Activated CD4-positive, alpha-beta T cell treated with anti-CD3 and anti-CD28 coated beads for 36 hours (primary cell): ENCODE measurements around the gene DALRD3. TPM values are rescaled to one million over a fixed set of nuclear protein-coding genes. Genes with fewer than 3 reads are reported as not detected.

Experiments
- ATAC-seq: fragments of 200-7000 bp; cut with Tn5 transposase; one replicate; pipeline ENCODE4 v1.10.0; 2021; ENCODE audit warnings: mild to moderate bottlenecking, moderate library complexity
- CTCF ChIA-PET: fragments of 350-600 bp; sonication (Branson Sonifier 250); formaldehyde crosslinking; loops from one replicate; lab custom pipeline; 2021; ENCODE audit warnings: antibody characterized with exemption; lab: Charles Lee
- POLR2A ChIA-PET: fragments of 350-600 bp; sonication (Branson Sonifier 250); formaldehyde crosslinking; loops from one replicate; lab custom pipeline; 2021; ENCODE audit warnings: antibody characterized with exemption, inconsistent platforms; lab: Charles Lee
- DNase-seq: peaks from one replicate; pipeline ENCODE4 v3.0.0-alpha.2; 2020
- H3K27ac Mint-ChIP-seq: one replicate; pipeline ENCODE4 v1.8.0; 2021; ENCODE audit warnings: mixed read lengths
- H3K27me3 Mint-ChIP-seq: one replicate; pipeline ENCODE4 v1.8.0; 2021; ENCODE audit warnings: mixed read lengths
- H3K36me3 Mint-ChIP-seq: one replicate; pipeline ENCODE4 v1.8.0; 2021; ENCODE audit warnings: low read depth, mixed read lengths
- H3K4me1 Mint-ChIP-seq: one replicate; pipeline ENCODE4 v1.8.0; 2021; ENCODE audit warnings: mixed read lengths
- H3K4me3 Mint-ChIP-seq: one replicate; pipeline ENCODE4 v1.8.0; 2021; ENCODE audit warnings: mild to moderate bottlenecking, moderate library complexity, mixed read lengths
- H3K9me3 Mint-ChIP-seq: one replicate; pipeline ENCODE4 v1.8.0; 2021; ENCODE audit warnings: low read depth, mixed read lengths
- intact Hi-C, 2 experiments: fragments of 100-400 bp; cut with DNase I in 1 of 2; cut with micrococcal nuclease in 1 of 2; formaldehyde crosslinking; loops; one replicate each; pipeline versions ENCODE4 v1.14.2 to v1.15.1; 2022 to 2024; cut with DNase I, micrococcal nuclease
- total RNA-seq, 2 experiments: library from RNA; stranded (reverse); gene quantifications; one replicate each; pipeline ENCODE4 v1.2.3, GENCODE V29; 2021

DALRD3 gene
- total RNA-seq, 2 experiments from 2014 or later, result 25.8 to 26.0 TPM

GRCh38 chr3:49006408-49007067 lies 11.8 kb downstream of the DALRD3 start:
- POLR2A ChIA-PET, result interaction anchor here (0.6 to 3.7 kb wide), 16 partner anchors 14 to 818 kb away, joined by 3 to 102 read pairs (median 4); partner anchors contain the start of genes ARIH2, CDC25A, DAG1 and DALRD3
- Mint-ChIP-seq H3K27me3 (no peaks in the 10 kb centered on the region), H3K27ac (peak overlapping the region; percentile 100), H3K4me3 (peak overlapping the region; percentile 100), H3K4me1 (peaks cover 16% of the 10 kb centered on the region), H3K36me3 (peaks cover 10% of the 10 kb centered on the region), H3K9me3 (no peaks in the 10 kb centered on the region)
- intact Hi-C loops, result loop anchor here (1.0 to 5.0 kb wide), 16 partner anchors 15 to 668 kb away; partner anchors contain the start of genes APEH (in 1 of the 2), ARIH2 (in 1 of the 2), CCDC71 (in 1 of the 2) and DAG1 (in 1 of the 2)
- CTCF ChIA-PET, result interaction anchor here (0.6 to 5.9 kb wide), 15 partner anchors 8 to 1331 kb away, joined by 3 to 61 read pairs (median 3); partner anchors contain the start of genes DALRD3, IMPDH2, IP6K2 and KLHDC8B
- ATAC-seq (no peak), DNase-seq (no peak)

- intact Hi-C loops, result loop anchor here in 1 of 2 experiments (5.0 kb wide), 2 partner anchors 406 to 534 kb away; partner anchors contain the start of genes RHOA and TCTA
- Mint-ChIP-seq H3K36me3 (peaks cover 10% of the 10 kb centered on the region), H3K27ac (no peak overlapping the region), H3K27me3 (no peaks in the 10 kb centered on the region), H3K9me3 (no peaks in the 10 kb centered on the region), H3K4me1 (peaks cover 16% of the 10 kb centered on the region), H3K4me3 (peak overlapping the region; percentile 100)
- CTCF ChIA-PET, result interaction anchor here (0.7 to 5.9 kb wide), 3 partner anchors 17 to 89 kb away, joined by 3 to 61 read pairs (median 3); partner anchors contain the start of gene P4HTM
- POLR2A ChIA-PET, result interaction anchor here (1.6 to 2.0 kb wide), 2 partner anchors 88 to 533 kb away, joined by 3 to 21 read pairs; partner anchors contain the start of gene QRICH1
- DNase-seq (no peak), ATAC-seq (no peak)
Measured at GRCh38 chr3:49005998-49006397, 12.4 kb downstream of the DALRD3 start.

GRCh38 chr3:49005303-49005680 lies 13.1 kb downstream of the DALRD3 start:
- ChIA-PET POLR2A (no interaction called here), CTCF (interaction anchor here (0.8 to 5.9 kb wide), 2 partner anchors 17 to 89 kb away, joined by 3 to 61 read pairs; partner anchors contain the start of gene P4HTM)
- ATAC-seq (no peak), DNase-seq (no peak)
- Mint-ChIP-seq H3K9me3 (no peaks in the 10 kb centered on the region), H3K36me3 (peaks cover 10% of the 10 kb centered on the region), H3K4me1 (peaks cover 16% of the 10 kb centered on the region), H3K27ac (no peak overlapping the region), H3K4me3 (no peak overlapping the region), H3K27me3 (no peaks in the 10 kb centered on the region)
- intact Hi-C loops, result loop anchor here in 1 of 2 experiments (5.0 kb wide), 2 partner anchors 407 to 533 kb away; partner anchors contain the start of genes RHOA and TCTA

- ATAC-seq (no peak), DNase-seq (peak; percentile 40)
- no peaks in the 10 kb centered on the region for H3K9me3 Mint-ChIP-seq
- H3K4me3 Mint-ChIP-seq, result no peak overlapping the region
- peaks cover 10% of the 10 kb centered on the region for H3K36me3 Mint-ChIP-seq
- CTCF ChIA-PET, result interaction anchor here (0.6 to 5.9 kb wide), 3 partner anchors 16 to 560 kb away, joined by 3 to 61 read pairs (median 3); partner anchors contain the start of gene P4HTM
- POLR2A ChIA-PET, result no interaction called here
- H3K27ac Mint-ChIP-seq, result no peak overlapping the region
- intact Hi-C loops, result loop anchor here in 1 of 2 experiments (5.0 kb wide), 2 partner anchors 408 to 532 kb away; partner anchors contain the start of genes RHOA and TCTA
- no peaks in the 10 kb centered on the region for H3K27me3 Mint-ChIP-seq
- peaks cover 16% of the 10 kb centered on the region for H3K4me1 Mint-ChIP-seq
Measured at GRCh38 chr3:49004352-49005302, 13.8 kb downstream of the DALRD3 start.

GRCh38 chr3:49001155-49001554 lies 17.2 kb downstream of the DALRD3 start:
- no peaks in the 10 kb centered on the region for H3K36me3 Mint-ChIP-seq
- CTCF ChIA-PET, result interaction anchor here (0.6 to 1.0 kb wide), 3 partner anchors 11 to 158 kb away, joined by 3 to 4 read pairs (median 3); partner anchors contain the start of gene P4HTM
- POLR2A ChIA-PET, result no interaction called here

GRCh38 chr3:48999085-48999858 lies 19.1 kb downstream of the DALRD3 start:
- Mint-ChIP-seq H3K27ac (no peak overlapping the region), H3K27me3 (no peaks in the 10 kb centered on the region), H3K9me3 (no peaks in the 10 kb centered on the region), H3K4me3 (no peak overlapping the region), H3K4me1 (peaks cover 4% of the 10 kb centered on the region), H3K36me3 (peaks cover 8% of the 10 kb centered on the region)
- DNase-seq, result no peak
- POLR2A ChIA-PET, result no interaction called here
- CTCF ChIA-PET, result interaction anchor here (0.6 to 1.3 kb wide), 2 partner anchors 8 to 706 kb away, joined by 4 read pairs; partner anchors contain the start of gene WDR6
- intact Hi-C loops, result no loop called here
- no peak for ATAC-seq

More at GRCh38 chr3:49001155-49001554, 17.2 kb downstream of the DALRD3 start:
- intact Hi-C loops, result no loop called here
- H3K27ac Mint-ChIP-seq, result peak overlapping the region; percentile 26
- no peaks in the 10 kb centered on the region for H3K4me1 Mint-ChIP-seq
- H3K4me3 Mint-ChIP-seq, result no peak overlapping the region
- DNase-seq (no peak), ATAC-seq (no peak)
- H3K9me3 Mint-ChIP-seq, result no peaks in the 10 kb centered on the region
- no peaks in the 10 kb centered on the region for H3K27me3 Mint-ChIP-seq

- H3K27me3 Mint-ChIP-seq, result no peaks in the 10 kb centered on the region
- no peak overlapping the region for H3K4me3 Mint-ChIP-seq
- CTCF ChIA-PET, result interaction anchor here (1.0 to 1.3 kb wide), 2 partner anchors 9 kb away, joined by 4 read pairs; partner anchors contain the start of gene WDR6
Measured at GRCh38 chr3:48997714-48998637, 20.4 kb downstream of the DALRD3 start.

GRCh38 chr3:48997102-48997635 lies 21.2 kb downstream of the DALRD3 start:
- no peak overlapping the region for H3K27ac Mint-ChIP-seq
- no peaks in the 10 kb centered on the region for H3K9me3 Mint-ChIP-seq
- H3K4me3 Mint-ChIP-seq, result no peak overlapping the region
- ChIA-PET POLR2A (interaction anchor here (0.7 kb wide), 1 partner anchor 349 kb away, joined by 3 read pairs; no protein-coding TSS in a partner anchor), CTCF (interaction anchor here (1.0 to 1.6 kb wide), 2 partner anchors 9 to 10 kb away, joined by 3 to 5 read pairs; partner anchors contain the start of gene WDR6)
- H3K27me3 Mint-ChIP-seq, result no peaks in the 10 kb centered on the region
- ATAC-seq (no peak), DNase-seq (no peak)
- intact Hi-C loops, result no loop called here
- H3K4me1 Mint-ChIP-seq, result peaks cover 10% of the 10 kb centered on the region
- peaks cover 10% of the 10 kb centered on the region for H3K36me3 Mint-ChIP-seq

More at GRCh38 chr3:48997714-48998637, 20.4 kb downstream of the DALRD3 start:
- intact Hi-C loops, result no loop called here
- peaks cover 10% of the 10 kb centered on the region for H3K4me1 Mint-ChIP-seq
- ATAC-seq (no peak), DNase-seq (no peak)
- H3K36me3 Mint-ChIP-seq, result peaks cover 10% of the 10 kb centered on the region
- no peaks in the 10 kb centered on the region for H3K9me3 Mint-ChIP-seq
- POLR2A ChIA-PET, result interaction anchor here (0.7 kb wide), 2 partner anchors 17 to 350 kb away, joined by 3 read pairs; no protein-coding TSS in a partner anchor
- no peak overlapping the region for H3K27ac Mint-ChIP-seq

GRCh38 chr3:48996640-48997039 lies 21.7 kb downstream of the DALRD3 start:
- ATAC-seq, result no peak
- Mint-ChIP-seq H3K9me3 (no peaks in the 10 kb centered on the region), H3K27ac (no peak overlapping the region), H3K4me3 (no peak overlapping the region), H3K4me1 (peaks cover 15% of the 10 kb centered on the region), H3K27me3 (no peaks in the 10 kb centered on the region), H3K36me3 (peaks cover 15% of the 10 kb centered on the region)
- ChIA-PET CTCF (interaction anchor here (1.0 to 1.6 kb wide), 2 partner anchors 9 to 11 kb away, joined by 3 to 5 read pairs; partner anchors contain the start of gene WDR6), POLR2A (interaction anchor here (0.5 to 1.3 kb wide), 2 partner anchors 20 to 142 kb away, joined by 3 to 4 read pairs; no protein-coding TSS in a partner anchor)
- no peak for DNase-seq
- intact Hi-C loops, result no loop called here
